IMR-90 (cell line): ENCODE measurements around the gene ATP8B3. TPM values are rescaled to one million over a fixed set of nuclear protein-coding genes. Genes with fewer than 3 reads are reported as not detected.

Source experiments
- ATAC-seq: fragments of 200-7000 bp; cut with Tn5 transposase; 2 replicates; pipeline ENCODE4 v1.9.1; 2020; ENCODE audit warnings: low read depth, mild to moderate bottlenecking, moderate library complexity
- BruUV-seq: library from RNA; stranded (reverse); fragments of 400-500 nt; replicated peaks from 2 replicates; lab custom pipeline; 2021; lab: Mats Ljungman, UMichigan
- CTCF ChIA-PET: fragments of 300-600 bp; formaldehyde crosslinking; extraction: SDS; loops from one replicate; lab custom pipeline; 2021; ENCODE audit warnings: antibody characterized with exemption; lab: Yijun Ruan, JAX
- POLR2A ChIA-PET: fragments of 300-600 bp; sonication (Branson Sonifier 250); formaldehyde crosslinking; loops from one replicate; lab custom pipeline; 2022; ENCODE audit warnings: antibody characterized with exemption; ENCODE audit not compliant: unreplicated experiment; lab: Charles Lee
- DNase-seq: peaks from one replicate; pipeline ENCODE4 v3.0.0; 2013
- H2AFZ ChIP-seq: replicated peaks from 2 replicates; pipeline ENCODE3; 2013; ENCODE audit warnings: low read length, mild to moderate bottlenecking; ENCODE audit not compliant: poor library complexity
- H2AK5ac ChIP-seq: 2 replicates; pipeline ENCODE4 v1.6.1; 2013; ENCODE audit warnings: low read depth, low read length, inconsistent platforms
- H2AK9ac ChIP-seq: replicated peaks from 2 replicates; pipeline ENCODE3; 2013; ENCODE audit warnings: mild to moderate bottlenecking, low read depth, low read length, moderate library complexity; ENCODE audit not compliant: poor library complexity
- H2BK120ac ChIP-seq: 2 replicates; pipeline ENCODE4 v1.6.1; 2013; ENCODE audit warnings: low read depth, low read length, inconsistent platforms
- H2BK15ac ChIP-seq: 3 replicates; pipeline ENCODE4 v1.6.1; 2013; ENCODE audit warnings: low read depth, low read length, inconsistent platforms
- H2BK20ac ChIP-seq: 2 replicates; pipeline ENCODE4 v1.6.1; 2013; ENCODE audit warnings: low read depth, mild to moderate bottlenecking, inconsistent platforms, low read length, moderate library complexity
- H2BK5ac ChIP-seq: 2 replicates; pipeline ENCODE4 v1.6.1; 2013; ENCODE audit warnings: mild to moderate bottlenecking, low read depth, low read length, inconsistent platforms; ENCODE audit not compliant: poor library complexity, severe bottlenecking
- H3K14ac ChIP-seq: replicated peaks from 2 replicates; pipeline ENCODE4 v1.6.1; 2013; ENCODE audit warnings: low read depth, low read length, inconsistent platforms
- H3K18ac ChIP-seq: 2 replicates; pipeline ENCODE4 v1.6.1; 2013; ENCODE audit warnings: low read depth, low read length, control low read depth
- H3K23ac ChIP-seq: 2 replicates; pipeline ENCODE4 v1.6.1; 2013; ENCODE audit warnings: low read depth, low read length, inconsistent platforms
- H3K27ac ChIP-seq: 2 replicates; pipeline ENCODE4 v1.5.1; 2013; ENCODE audit warnings: mild to moderate bottlenecking, control low read depth, low read length; ENCODE audit not compliant: insufficient read depth
- H3K27me3 ChIP-seq: 2 replicates; pipeline ENCODE4 v1.6.1; 2013; ENCODE audit warnings: low read length; ENCODE audit not compliant: control insufficient read depth, insufficient read depth
- H3K36me3 ChIP-seq: 2 replicates; pipeline ENCODE4 v1.6.1; 2013; ENCODE audit warnings: low read length, mixed read lengths; ENCODE audit not compliant: control insufficient read depth, insufficient read depth
- H3K4ac ChIP-seq: 2 replicates; pipeline ENCODE4 v1.6.1; 2013; ENCODE audit warnings: low read depth, low read length, inconsistent platforms
- H3K4me1 ChIP-seq: 2 replicates; pipeline ENCODE4 v1.6.1; 2013; ENCODE audit warnings: low read length, mixed read lengths; ENCODE audit not compliant: control insufficient read depth, insufficient read depth
- H3K4me2 ChIP-seq: 2 replicates; pipeline ENCODE4 v1.6.1; 2013; ENCODE audit warnings: low read depth, mild to moderate bottlenecking, control low read depth, low read length, moderate library complexity
- H3K4me3 ChIP-seq: 2 replicates; pipeline ENCODE4 v1.5.1; 2013; ENCODE audit warnings: low read depth, mild to moderate bottlenecking, control low read depth, low read length, moderate library complexity; ENCODE audit not compliant: insufficient read depth
- H3K56ac ChIP-seq: 2 replicates; pipeline ENCODE4 v1.6.1; 2013; ENCODE audit warnings: low read length, inconsistent platforms; ENCODE audit not compliant: insufficient read depth; ENCODE audit errors: extremely low read depth
- H3K79me1 ChIP-seq, 2 experiments: 2 replicates each; pipeline ENCODE4 v1.6.1; 2013; ENCODE audit warnings: low read length in 2 of 2, inconsistent platforms in 1 of 2, low read depth in 1 of 2
- H3K9ac ChIP-seq: 2 replicates; pipeline ENCODE4 v1.6.1; 2013; ENCODE audit warnings: low read depth, low read length, control low read depth
- H3K9me1 ChIP-seq: 2 replicates; pipeline ENCODE4 v1.6.1; 2013; ENCODE audit warnings: low read length, inconsistent platforms; ENCODE audit not compliant: insufficient read depth
- H3K9me3 ChIP-seq: 2 replicates; pipeline ENCODE4 v1.6.1; 2013; ENCODE audit warnings: low read length; ENCODE audit not compliant: control insufficient read depth, insufficient read depth
- H4K20me1 ChIP-seq: 2 replicates; pipeline ENCODE4 v1.6.1; 2013; ENCODE audit warnings: low read length, inconsistent platforms; ENCODE audit not compliant: insufficient read depth
- H4K5ac ChIP-seq: 2 replicates; pipeline ENCODE4 v1.6.1; 2013; ENCODE audit warnings: mild to moderate bottlenecking, low read depth, low read length, control low read depth
- H4K8ac ChIP-seq, 2 experiments: 2 replicates each; pipeline ENCODE4 v1.6.1; 2013; ENCODE audit warnings: low read depth in 2 of 2, low read length in 2 of 2, control low read depth in 1 of 2, inconsistent platforms in 1 of 2
- H4K91ac ChIP-seq: 2 replicates; pipeline ENCODE4 v1.6.1; 2013; ENCODE audit warnings: low read depth, low read length, inconsistent platforms; ENCODE audit not compliant: insufficient read depth
- FOS ChIP-seq: fragments of 150-350 bp; IDR thresholded peaks from 2 replicates; pipeline ENCODE4 v1.6.1; 2016; ENCODE audit warnings: low read depth, low read length
- MAFK ChIP-seq: IDR thresholded peaks from 2 replicates; pipeline ENCODE4 v1.6.1; 2012; ENCODE audit warnings: low read depth, low read length, improper control_type of control experiment
- MAZ ChIP-seq: IDR thresholded peaks from 2 replicates; pipeline ENCODE4 v1.6.1; 2012; ENCODE audit warnings: low read depth, mild to moderate bottlenecking, low read length, improper control_type of control experiment, moderate library complexity, borderline replicate concordance
- MXI1 ChIP-seq: IDR thresholded peaks from 2 replicates; pipeline ENCODE4 v1.6.1; 2012; ENCODE audit warnings: low read depth, mild to moderate bottlenecking, low read length, moderate library complexity, borderline replicate concordance
- POLR2A ChIP-seq: IDR thresholded peaks from 2 replicates; pipeline ENCODE4 v1.6.1; 2012; ENCODE audit warnings: mild to moderate bottlenecking, low read depth, low read length
- RAD21 ChIP-seq: IDR thresholded peaks from 2 replicates; pipeline ENCODE4 v1.6.1; 2012; ENCODE audit warnings: low read length, improper control_type of control experiment
- WGBS, 2 experiments: methylation state at CpG; one replicate each; pipeline versions ENCODE4 v1.1.5 to v1.1.7; 2013; ENCODE audit warnings: missing lambda C conversion rate in 2 of 2; ENCODE audit not compliant: insufficient read length in 1 of 2; ENCODE audit errors: extremely low coverage in 2 of 2; 5-methylcytosine and 5-hydroxymethylcytosine counted together
- dilution Hi-C: fragments of 300-500 bp; cut with HindIII; formaldehyde crosslinking; loops from one replicate; pipeline ENCODE4 v1.14.3; 2018; ENCODE audit warnings: low sequenced_read_pairs; ENCODE audit not compliant: unreplicated experiment
- in situ Hi-C: fragments of 300-500 bp; cut with MboI; formaldehyde crosslinking; loops from 3 replicates; pipeline ENCODE4 v1.14.3; 2019; ENCODE audit warnings: low sequenced_read_pairs, inconsistent platforms, mixed read lengths
- intact Hi-C: fragments of 100-400 bp; cut with micrococcal nuclease; formaldehyde crosslinking; loops from 2 replicates; pipeline ENCODE4 v1.10.0; 2022
- polyA plus RNA-seq, 3 experiments: library from polyadenylated mRNA; depleted of rRNA; stranded (reverse); fragments of >200 nt; gene quantifications; 2 replicates each; pipeline ENCODE4 v1.2.3, GENCODE V29; 2012; ENCODE audit warnings: low replicate concordance in 1 of 3
- total RNA-seq: library from RNA; depleted of rRNA; stranded (reverse); fragments of >200 nt; gene quantifications from 2 replicates; pipeline ENCODE4 v1.2.3, GENCODE V29; 2012

ATP8B3 gene
- total and polyA plus RNA-seq, 2 of the 4 experiments (the other 2 are of a cell fraction) = 1.6 to 8.1 TPM

DNA sequence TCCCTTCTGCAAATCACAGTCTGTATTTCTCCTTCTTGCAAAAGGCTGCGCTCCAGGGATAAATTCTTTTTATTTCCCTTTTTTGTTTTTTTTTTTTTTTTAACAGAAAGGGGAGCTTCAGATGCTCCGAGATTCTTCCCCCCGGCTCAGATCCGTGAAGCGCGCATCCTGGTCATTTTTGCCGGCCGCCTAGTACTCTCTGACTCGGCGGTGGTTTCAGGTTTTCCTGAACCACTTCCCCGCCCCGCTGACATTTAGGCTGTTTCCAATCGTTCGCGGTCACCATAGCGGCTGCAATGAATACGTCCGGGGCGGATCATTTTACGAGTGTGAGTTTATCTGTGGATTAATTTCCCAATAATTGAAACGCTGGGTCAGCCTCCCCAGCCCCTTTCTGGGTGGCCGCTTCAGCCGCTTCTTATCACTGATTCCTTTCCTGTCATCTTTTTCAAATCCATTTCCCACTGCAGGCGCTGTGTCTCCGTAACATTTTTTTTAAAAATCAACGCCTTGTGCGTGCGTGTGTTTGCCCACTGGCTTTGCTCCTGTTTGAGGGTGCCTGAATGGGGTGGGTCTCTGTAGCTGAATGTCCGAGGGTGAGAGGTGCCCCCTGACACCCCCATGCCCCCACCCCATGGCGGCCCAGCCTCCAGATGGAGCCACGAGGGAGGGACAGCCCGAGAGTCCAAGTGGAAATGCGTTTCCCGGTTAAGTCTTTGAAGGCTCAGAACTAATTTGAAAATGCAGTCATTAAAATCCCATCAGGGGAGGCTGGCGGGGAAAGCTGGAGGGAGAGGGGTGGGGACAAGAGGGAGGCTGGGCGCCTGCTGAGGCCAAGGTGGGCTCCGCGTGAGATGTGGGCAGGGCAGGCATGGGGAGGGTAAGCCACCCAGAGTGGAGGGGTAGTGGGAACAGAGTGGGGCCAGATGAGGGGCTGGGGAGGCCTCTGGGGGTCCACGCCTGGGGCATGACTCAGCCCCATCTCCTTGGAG lies 48.1 kb downstream of the ATP8B3 start:
- no peak overlapping the region for H3K27ac ChIP-seq
- dilution Hi-C loops (no loop called here), intact Hi-C loops (no loop called here), in situ Hi-C loops (no loop called here)
- H3K9ac ChIP-seq = no peak overlapping the region
- no peaks in the 10 kb centered on the region for H3K79me1 ChIP-seq
- H4K20me1 ChIP-seq = no peaks in the 10 kb centered on the region
- H2AK5ac ChIP-seq = no peak overlapping the region
- WGBS, 2 experiments = 0% methylated on average over 2 of the region's 39 CpGs; no CpG with 5 or more reads in 1 of the 2 experiments
- H3K9me3 ChIP-seq = no peaks in the 10 kb centered on the region
- no peak overlapping the region for H4K5ac ChIP-seq
- no peak overlapping the region for H2AK9ac ChIP-seq
- no peak overlapping the region for H4K8ac ChIP-seq
- no peak overlapping the region for H3K18ac ChIP-seq
- H3K14ac ChIP-seq = no peak overlapping the region
- no peak overlapping the region for H3K56ac ChIP-seq
- no peaks in the 10 kb centered on the region for H3K9me1 ChIP-seq
- H3K4me1 ChIP-seq = no peaks in the 10 kb centered on the region
- H2BK120ac ChIP-seq = no peak overlapping the region
- TF ChIP-seq FOS (no peak), POLR2A (no peak), MAZ (no peak), RAD21 (no peak), MAFK (no peak), MXI1 (no peak)
- POLR2A ChIA-PET = no interaction called here
- H2BK20ac ChIP-seq = no peak overlapping the region
- BruUV-seq = no TSS peak
- no peak for ATAC-seq
- no peak overlapping the region for H2BK15ac ChIP-seq
- no peak for DNase-seq
- H3K36me3 ChIP-seq = no peaks in the 10 kb centered on the region
- no peak overlapping the region for H4K91ac ChIP-seq
- H3K4me2 ChIP-seq = no peak overlapping the region
- peaks cover 90% of the 10 kb centered on the region for H3K27me3 ChIP-seq
- CTCF ChIA-PET = no interaction called here
- H2BK5ac ChIP-seq = no peak overlapping the region
- no peak overlapping the region for H3K4me3 ChIP-seq
- H2AFZ ChIP-seq = no peak overlapping the region
- no peak overlapping the region for H3K4ac ChIP-seq
- no peak overlapping the region for H3K23ac ChIP-seq
